Adrenal gland (tissue), 12 donors: ENCODE data around the gene SDHD. TPM values are rescaled to one million over a fixed set of nuclear protein-coding genes. Genes with fewer than 3 reads are reported as not detected.
"Not testable (repeated sequence)": the region's sequence is repeated elsewhere in the genome, so short reads cannot be mapped to it uniquely, and the experiment has no call there.

Experiments
- DNase-seq, 7 donors: peaks; one replicate each; pipeline ENCODE4 v3.0.0-alpha.2; 2019 to 2020
- H3K27ac ChIP-seq, 5 donors: fragments of 200-600 bp; sonication (generic) in 4 of 5; 1 replicate in 3 of 5; 2 replicates in 2 of 5; pipeline versions ENCODE4 v1.5.1 to v1.8.0; 2016 to 2020; ENCODE audit warnings: mild to moderate bottlenecking in 1 of 5
- H3K27me3 ChIP-seq: fragments of 200-600 bp; 2 replicates; pipeline ENCODE4 v1.8.0; 2021
- H3K36me3 ChIP-seq, 2 donors: fragments of 200-600 bp; replicated peaks in 1 of 2; 1 replicate in 1 of 2; 2 replicates in 1 of 2; pipeline versions ENCODE4 v1.5.1 to v1.8.0; 2018 to 2022
- H3K4me1 ChIP-seq, 2 donors: fragments of 200-600 bp; replicated peaks in 1 of 2; 1 replicate in 1 of 2; 2 replicates in 1 of 2; pipeline versions ENCODE4 v1.5.1 to v1.8.0; 2018 to 2021
- H3K4me3 ChIP-seq, 4 donors: fragments of 200-600 bp; sonication (generic) in 3 of 4; one replicate each; pipeline ENCODE4 v1.5.1; 2016 to 2018
- H3K9me3 ChIP-seq, 3 donors: fragments of 200-600 bp; sonication (generic) in 1 of 3; replicated peaks in 1 of 3; 1 replicate in 2 of 3; 2 replicates in 1 of 3; pipeline versions ENCODE4 v1.5.1 to v1.8.0; 2016 to 2021
- POLR2A ChIP-seq, 2 donors: fragments of 450-650 bp; IDR thresholded peaks; one replicate each; pipeline ENCODE4 v1.6.1; 2017; ENCODE audit warnings: antibody characterized with exemption in 2 of 2, mild to moderate bottlenecking in 2 of 2, moderate library complexity in 1 of 2
- WGBS, 4 donors: extraction: QIAGEN DNeasy Blood & Tissue Kit in 2 of 4; methylation state at CpG; one replicate each; pipeline versions ENCODE4 v1.1.5 to v1.1.7; 2013 to 2017; 5-methylcytosine and 5-hydroxymethylcytosine counted together
- intact Hi-C, 2 donors: fragments of 100-400 bp; cut with DNase I; formaldehyde crosslinking; loops; one replicate each; pipeline versions ENCODE4 v1.14.1 to v1.15.0; 2022 to 2023
- polyA plus RNA-seq, 3 donors: library from polyadenylated mRNA; stranded (reverse); fragments of 200-250 nt in 2 of 3; fragments of 350-450 nt in 1 of 3; fragmentation: Illumina TruSeq in 1 of 3; extraction: RNeasy Lipid Tissue Mini Kit (QIAGEN cat#74804) in 1 of 3; gene quantifications; one replicate each; pipeline ENCODE4 v1.2.3, GENCODE V29; 2013 to 2014
- total RNA-seq, 9 donors: library from RNA; depleted of rRNA in 4 of 9; stranded (reverse); fragments of >200 nt in 4 of 9; fragments of 120-200 nt in 1 of 9; fragmentation: NEBNext Ultra II Directional in 1 of 9; extraction: Animal tissue kit (Norgen Biotek cat#: 25700) in 1 of 9; gene quantifications; one replicate each; pipeline versions ENCODE4 v1.1.0 to v1.2.4, GENCODE V29; 2013 to 2023
- TF ChIP-seq, protein P1 (sequence below), 6 experiments: fragments of 450-650 bp in 4 of 6; fragments of 200-600 bp in 2 of 6; sonication (generic) in 1 of 6; IDR thresholded peaks; 1 replicate in 5 of 6; 2 replicates in 1 of 6; pipeline versions ENCODE4 v1.5.1 to v1.8.0; 2016 to 2021; ENCODE audit warnings: antibody characterized with exemption in 6 of 6, mild to moderate bottlenecking in 2 of 6, moderate library complexity in 1 of 6
- donor health status: healthy with polysubstance abuse.
- donor health status: Bipolar disorder and iron deficiency.
- donor health status: DM: yes; HTN: yes; CAD: no.
- donor health status: DM: no; HTN: no; CAD: no.
- donor health status: DM: no; HTN: no; CAD: no.
- donor health status: DM: yes; HTN: yes; CAD: no.

Gene SDHD
- total and polyA plus RNA-seq, 12 donors, result 47.6 to 149 (median 119) TPM

DNA sequence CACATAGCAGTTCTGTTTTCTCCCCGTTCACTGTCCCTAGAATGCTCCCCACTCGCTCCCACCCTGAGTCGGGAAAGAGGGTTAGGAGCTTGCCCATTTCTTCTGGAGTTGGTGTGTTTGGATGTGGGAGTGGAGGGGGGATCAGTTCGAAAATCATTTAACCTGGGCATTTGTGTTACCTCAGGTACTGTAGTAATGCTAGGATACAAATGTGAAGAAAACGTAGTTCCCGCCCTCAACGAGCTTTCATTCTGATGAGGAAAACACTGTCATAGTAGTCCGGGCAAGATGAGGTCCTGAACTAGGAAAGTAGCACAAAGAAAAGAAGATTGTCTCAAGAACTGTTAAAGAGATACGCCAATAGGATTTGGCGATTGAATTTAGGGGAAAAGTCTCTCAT is 539 bp downstream of the SDHD start:
- intact Hi-C loops, result loop anchor here in 1 of 2 donors (10.0 kb wide), 1 partner anchor 212 kb away; the partner anchor contains the start of genes ALG9, CFAP68 and FDXACB1
- Histone ChIP-seq H3K27ac (peak overlapping the region in 3 of 5 donors; percentile 67 to 87 (median 76)), H3K4me3 (peak overlapping the region; percentile 33 to 67 (median 65)), H3K27me3 (no peaks in the 10 kb centered on the region), H3K4me1 (peaks cover 17 to 40% of the 10 kb centered on the region in 2 donors), H3K36me3 (peaks cover 0 to 71% of the 10 kb centered on the region in 2 donors), H3K9me3 (no peaks in the 10 kb centered on the region)
- DNase-seq, result no peak
- WGBS, 4 donors, result 16 to 20% (median 19%) methylated on average over 9 to 10 of the region's 10 CpGs
- TF ChIP-seq POLR2A (IDR thresholded peaks at IDR 0.05), result no peak
- TF ChIP-seq, protein P1, sequence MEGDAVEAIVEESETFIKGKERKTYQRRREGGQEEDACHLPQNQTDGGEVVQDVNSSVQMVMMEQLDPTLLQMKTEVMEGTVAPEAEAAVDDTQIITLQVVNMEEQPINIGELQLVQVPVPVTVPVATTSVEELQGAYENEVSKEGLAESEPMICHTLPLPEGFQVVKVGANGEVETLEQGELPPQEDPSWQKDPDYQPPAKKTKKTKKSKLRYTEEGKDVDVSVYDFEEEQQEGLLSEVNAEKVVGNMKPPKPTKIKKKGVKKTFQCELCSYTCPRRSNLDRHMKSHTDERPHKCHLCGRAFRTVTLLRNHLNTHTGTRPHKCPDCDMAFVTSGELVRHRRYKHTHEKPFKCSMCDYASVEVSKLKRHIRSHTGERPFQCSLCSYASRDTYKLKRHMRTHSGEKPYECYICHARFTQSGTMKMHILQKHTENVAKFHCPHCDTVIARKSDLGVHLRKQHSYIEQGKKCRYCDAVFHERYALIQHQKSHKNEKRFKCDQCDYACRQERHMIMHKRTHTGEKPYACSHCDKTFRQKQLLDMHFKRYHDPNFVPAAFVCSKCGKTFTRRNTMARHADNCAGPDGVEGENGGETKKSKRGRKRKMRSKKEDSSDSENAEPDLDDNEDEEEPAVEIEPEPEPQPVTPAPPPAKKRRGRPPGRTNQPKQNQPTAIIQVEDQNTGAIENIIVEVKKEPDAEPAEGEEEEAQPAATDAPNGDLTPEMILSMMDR (IDR thresholded peaks at IDR 0.05), result no peak

DNA sequence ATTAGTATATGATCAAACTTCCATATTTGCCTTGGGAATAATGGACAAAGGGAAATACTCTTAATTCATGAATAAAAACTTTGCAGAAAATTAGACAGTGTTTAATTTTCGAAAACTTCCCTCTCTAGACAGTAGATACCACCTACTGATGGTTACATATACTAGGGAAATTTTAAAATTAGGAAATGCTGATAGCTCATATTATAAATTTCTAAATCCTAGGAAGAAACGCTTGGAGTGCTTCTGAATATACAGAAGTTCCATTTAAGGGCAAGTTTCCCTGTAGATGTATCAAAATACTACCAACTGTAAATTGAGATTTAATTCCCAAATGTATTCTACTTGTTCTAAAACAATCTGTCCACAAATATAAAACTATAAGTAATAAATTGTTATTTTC is 8.6 kb downstream of the SDHD start:
- DNase-seq, H3K4me3 ChIP-seq, intact Hi-C loops, H3K27me3 ChIP-seq, H3K4me1 ChIP-seq, H3K27ac ChIP-seq, H3K9me3 ChIP-seq: not testable (repeated sequence)
- H3K36me3 ChIP-seq, result peaks cover 0 to 60% of the 10 kb centered on the region in 2 donors
- 95 to 98% (median 96%) methylated on average over 2 of the region's 2 CpGs for WGBS, 4 donors

DNA sequence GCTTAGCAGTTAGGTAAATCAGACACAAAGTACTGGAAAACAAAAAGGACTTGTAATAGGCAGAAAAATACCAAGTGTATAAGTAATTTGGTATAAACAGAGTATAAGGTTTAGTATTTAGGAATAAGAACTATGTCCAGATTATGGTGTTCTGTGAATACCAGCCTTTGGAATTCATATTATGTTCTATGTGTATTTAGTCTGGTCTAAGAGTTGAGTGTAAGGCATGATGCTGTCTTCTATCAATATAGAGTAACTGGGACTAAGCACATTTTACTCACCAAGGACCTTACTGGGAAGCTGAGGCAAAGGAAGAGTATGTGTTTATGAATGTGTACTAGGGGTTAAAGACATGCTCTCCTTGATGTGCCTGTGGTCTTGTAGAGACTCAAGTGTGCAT is 9.5 kb downstream of the SDHD start:
- H3K27ac ChIP-seq, result no peak overlapping the region
- no peaks in the 10 kb centered on the region for H3K27me3 ChIP-seq
- no peaks in the 10 kb centered on the region for H3K4me1 ChIP-seq
- no peak overlapping the region for H3K4me3 ChIP-seq
- H3K36me3 ChIP-seq, result peaks cover 0 to 56% of the 10 kb centered on the region in 2 donors
- intact Hi-C loops, result no loop called here
- no peaks in the 10 kb centered on the region for H3K9me3 ChIP-seq
- DNase-seq, result no peak
- TF ChIP-seq, protein P1 (IDR thresholded peaks at IDR 0.05), result no peak
- TF ChIP-seq POLR2A (IDR thresholded peaks at IDR 0.05), result no peak

DNA sequence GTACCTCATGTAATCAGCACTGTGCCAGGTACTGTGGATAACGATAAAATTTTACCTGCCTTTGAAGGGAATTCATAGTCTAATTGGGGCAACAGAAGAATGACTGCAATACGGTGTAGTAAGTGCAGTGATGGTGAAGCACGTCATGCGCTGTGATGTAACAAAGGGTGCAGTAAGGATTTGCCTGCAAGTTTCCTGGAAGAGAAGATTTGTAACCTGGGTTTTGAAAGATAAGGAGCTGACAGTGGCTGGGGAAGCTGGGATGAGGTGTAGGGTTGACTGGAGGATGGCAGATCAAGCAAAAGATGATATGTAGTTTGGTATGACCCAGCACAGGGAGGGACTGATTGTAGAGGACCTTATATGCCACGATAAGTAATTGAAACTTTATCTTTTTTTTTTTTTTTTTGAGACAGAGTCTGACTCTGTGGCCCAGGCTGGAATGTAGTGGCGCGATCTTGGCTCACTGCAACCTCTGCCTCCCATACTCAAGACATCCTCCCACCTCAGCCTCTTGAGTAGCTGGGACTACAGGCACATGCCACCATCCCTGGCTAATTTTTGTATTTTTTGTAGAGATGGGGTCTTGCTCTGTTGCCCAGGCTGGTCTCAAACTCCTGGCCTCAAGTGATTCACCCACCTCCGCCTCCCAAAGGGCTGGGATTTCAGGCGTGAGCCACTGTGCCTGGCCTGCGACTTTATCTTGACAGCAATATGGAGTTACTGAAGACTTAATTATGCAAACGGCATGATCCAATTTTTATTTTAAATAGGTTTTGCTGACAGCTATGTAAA is 11.3 kb downstream of the SDHD start:
- H3K9me3 ChIP-seq, result no peaks in the 10 kb centered on the region
- H3K27me3 ChIP-seq, result no peaks in the 10 kb centered on the region
- 92 to 95% (median 93%) methylated on average over 11 of the region's 11 CpGs for WGBS, 4 donors
- intact Hi-C loops, result no loop called here
- H3K27ac ChIP-seq, result no peak overlapping the region
- H3K4me1 ChIP-seq, result no peaks in the 10 kb centered on the region
- TF ChIP-seq POLR2A (IDR thresholded peaks at IDR 0.05), result no peak
- TF ChIP-seq, protein P1 (IDR thresholded peaks at IDR 0.05), result no peak
- H3K4me3 ChIP-seq, result no peak overlapping the region
- H3K36me3 ChIP-seq, result peaks cover 0 to 38% of the 10 kb centered on the region in 2 donors
- no peak for DNase-seq

DNA sequence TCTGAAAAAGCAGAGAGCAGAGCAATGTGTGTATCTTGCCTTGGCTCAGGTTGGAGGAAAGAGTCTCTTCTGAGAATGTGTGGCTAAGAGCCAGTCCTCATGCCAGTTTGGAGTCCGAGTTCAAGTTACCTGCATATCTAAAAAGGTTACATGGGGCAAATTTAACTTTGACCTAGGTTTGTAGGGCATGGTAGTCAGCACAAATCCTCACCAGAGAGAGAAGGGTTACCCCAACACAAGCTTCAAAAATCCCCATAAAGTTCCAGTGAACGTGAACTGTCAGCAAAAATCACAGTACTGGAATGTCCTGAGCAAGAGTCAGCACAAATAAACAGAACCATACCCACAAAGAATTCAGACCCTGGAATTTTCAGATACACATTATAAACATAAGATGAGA is 13.8 kb downstream of the SDHD start:
- no peaks in the 10 kb centered on the region for H3K27me3 ChIP-seq
- intact Hi-C loops, result no loop called here
- no peak overlapping the region for H3K27ac ChIP-seq
- H3K4me1 ChIP-seq, result no peaks in the 10 kb centered on the region
- WGBS, 4 donors, result 76 to 82% (median 78%) methylated on average over 2 of the region's 2 CpGs
- TF ChIP-seq, protein P1 (IDR thresholded peaks at IDR 0.05), result no peak
- no peak for TF ChIP-seq POLR2A (IDR thresholded peaks at IDR 0.05)
- H3K9me3 ChIP-seq, result no peaks in the 10 kb centered on the region
- peaks cover 0 to 15% of the 10 kb centered on the region in 2 donors for H3K36me3 ChIP-seq
- no peak overlapping the region for H3K4me3 ChIP-seq
- no peak for DNase-seq
